ENCODE results near the gene ADCY2. TPM values are rescaled to one million over a fixed set of nuclear protein-coding genes. Genes with fewer than 3 reads are reported as not detected.
A peak's percentile ranks its signal among the peaks of the same experiment; 100 is the strongest.

ADCY2 gene
- total and polyA plus RNA-seq, 2 experiments from 2014 or later = 23.8 to 74.9 TPM

GRCh38 chr5:7539571-7539970, 143.6 kb downstream of the ADCY2 start (continued):
- TF ChIP-seq, protein P1, sequence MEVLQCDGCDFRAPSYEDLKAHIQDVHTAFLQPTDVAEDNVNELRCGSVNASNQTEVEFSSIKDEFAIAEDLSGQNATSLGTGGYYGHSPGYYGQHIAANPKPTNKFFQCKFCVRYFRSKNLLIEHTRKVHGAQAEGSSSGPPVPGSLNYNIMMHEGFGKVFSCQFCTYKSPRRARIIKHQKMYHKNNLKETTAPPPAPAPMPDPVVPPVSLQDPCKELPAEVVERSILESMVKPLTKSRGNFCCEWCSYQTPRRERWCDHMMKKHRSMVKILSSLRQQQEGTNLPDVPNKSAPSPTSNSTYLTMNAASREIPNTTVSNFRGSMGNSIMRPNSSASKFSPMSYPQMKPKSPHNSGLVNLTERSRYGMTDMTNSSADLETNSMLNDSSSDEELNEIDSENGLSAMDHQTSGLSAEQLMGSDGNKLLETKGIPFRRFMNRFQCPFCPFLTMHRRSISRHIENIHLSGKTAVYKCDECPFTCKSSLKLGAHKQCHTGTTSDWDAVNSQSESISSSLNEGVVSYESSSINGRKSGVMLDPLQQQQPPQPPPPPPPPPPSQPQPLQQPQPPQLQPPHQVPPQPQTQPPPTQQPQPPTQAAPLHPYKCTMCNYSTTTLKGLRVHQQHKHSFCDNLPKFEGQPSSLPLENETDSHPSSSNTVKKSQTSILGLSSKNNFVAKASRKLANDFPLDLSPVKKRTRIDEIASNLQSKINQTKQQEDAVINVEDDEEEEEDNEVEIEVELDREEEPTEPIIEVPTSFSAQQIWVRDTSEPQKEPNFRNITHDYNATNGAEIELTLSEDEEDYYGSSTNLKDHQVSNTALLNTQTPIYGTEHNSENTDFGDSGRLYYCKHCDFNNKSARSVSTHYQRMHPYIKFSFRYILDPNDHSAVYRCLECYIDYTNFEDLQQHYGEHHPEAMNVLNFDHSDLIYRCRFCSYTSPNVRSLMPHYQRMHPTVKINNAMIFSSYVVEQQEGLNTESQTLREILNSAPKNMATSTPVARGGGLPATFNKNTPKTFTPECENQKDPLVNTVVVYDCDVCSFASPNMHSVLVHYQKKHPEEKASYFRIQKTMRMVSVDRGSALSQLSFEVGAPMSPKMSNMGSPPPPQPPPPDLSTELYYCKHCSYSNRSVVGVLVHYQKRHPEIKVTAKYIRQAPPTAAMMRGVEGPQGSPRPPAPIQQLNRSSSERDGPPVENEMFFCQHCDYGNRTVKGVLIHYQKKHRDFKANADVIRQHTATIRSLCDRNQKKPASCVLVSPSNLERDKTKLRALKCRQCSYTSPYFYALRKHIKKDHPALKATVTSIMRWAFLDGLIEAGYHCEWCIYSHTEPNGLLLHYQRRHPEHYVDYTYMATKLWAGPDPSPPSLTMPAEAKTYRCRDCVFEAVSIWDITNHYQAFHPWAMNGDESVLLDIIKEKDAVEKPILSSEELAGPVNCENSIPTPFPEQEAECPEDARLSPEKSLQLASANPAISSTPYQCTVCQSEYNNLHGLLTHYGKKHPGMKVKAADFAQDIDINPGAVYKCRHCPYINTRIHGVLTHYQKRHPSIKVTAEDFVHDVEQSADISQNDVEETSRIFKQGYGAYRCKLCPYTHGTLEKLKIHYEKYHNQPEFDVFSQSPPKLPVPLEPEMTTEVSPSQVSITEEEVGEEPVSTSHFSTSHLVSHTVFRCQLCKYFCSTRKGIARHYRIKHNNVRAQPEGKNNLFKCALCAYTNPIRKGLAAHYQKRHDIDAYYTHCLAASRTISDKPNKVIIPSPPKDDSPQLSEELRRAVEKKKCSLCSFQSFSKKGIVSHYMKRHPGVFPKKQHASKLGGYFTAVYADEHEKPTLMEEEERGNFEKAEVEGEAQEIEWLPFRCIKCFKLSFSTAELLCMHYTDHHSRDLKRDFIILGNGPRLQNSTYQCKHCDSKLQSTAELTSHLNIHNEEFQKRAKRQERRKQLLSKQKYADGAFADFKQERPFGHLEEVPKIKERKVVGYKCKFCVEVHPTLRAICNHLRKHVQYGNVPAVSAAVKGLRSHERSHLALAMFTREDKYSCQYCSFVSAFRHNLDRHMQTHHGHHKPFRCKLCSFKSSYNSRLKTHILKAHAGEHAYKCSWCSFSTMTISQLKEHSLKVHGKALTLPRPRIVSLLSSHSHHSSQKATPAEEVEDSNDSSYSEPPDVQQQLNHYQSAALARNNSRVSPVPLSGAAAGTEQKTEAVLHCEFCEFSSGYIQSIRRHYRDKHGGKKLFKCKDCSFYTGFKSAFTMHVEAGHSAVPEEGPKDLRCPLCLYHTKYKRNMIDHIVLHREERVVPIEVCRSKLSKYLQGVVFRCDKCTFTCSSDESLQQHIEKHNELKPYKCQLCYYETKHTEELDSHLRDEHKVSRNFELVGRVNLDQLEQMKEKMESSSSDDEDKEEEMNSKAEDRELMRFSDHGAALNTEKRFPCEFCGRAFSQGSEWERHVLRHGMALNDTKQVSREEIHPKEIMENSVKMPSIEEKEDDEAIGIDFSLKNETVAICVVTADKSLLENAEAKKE (CRISPR knock-in tag; IDR thresholded peaks at IDR 0.05) = no peak

GRCh38 chr5:7540736-7541485, 145.0 kb downstream of the ADCY2 start:
- H3K36me3 Mint-ChIP-seq (ENCODE audit: low read depth) = peaks cover 18% of the 10 kb centered on the region
- H3K27ac Mint-ChIP-seq = peak overlapping the region; percentile 46
- Histone ChIP-seq H3K4me1 (ENCODE audit: insufficient read depth) (peaks cover 26% of the 10 kb centered on the region), H3K79me2 (replicated peaks; ENCODE audit: insufficient read depth) (peaks cover 65% of the 10 kb centered on the region), H3F3A (replicated peaks; ENCODE audit: low read depth) (no peaks in the 10 kb centered on the region), H3K27ac (ENCODE audit: low read depth) (no peak overlapping the region; the same call in 1 of the 2 replicates), H3K27me3 (ENCODE audit: insufficient read depth) (no peaks in the 10 kb centered on the region), H3K36me3 (ENCODE audit: insufficient read depth) (no peaks in the 10 kb centered on the region), H4K20me1 (replicated peaks; ENCODE audit: insufficient read depth) (peaks cover 17% of the 10 kb centered on the region; the same call in 1 of the 2 replicates), H2AFZ (no peak overlapping the region), H3K4me3 (no peak overlapping the region), H3K9me2 (ENCODE audit: insufficient read depth) (0 out of 2 replicates have a peak, but pooled peaks cover 8% of the 10 kb centered on the region), H3K4me2 (peak overlapping the region; percentile 45; the same call in 1 of the 2 replicates)
- peaks cover 2% of the 10 kb centered on the region for H3K27me3 Mint-ChIP-seq (ENCODE audit: insufficient read depth, low read depth, poor library complexity)
- H3K4me1 Mint-ChIP-seq = peaks cover 32% of the 10 kb centered on the region
- TF ChIP-seq NANOG (IDR thresholded peaks at IDR 0.05; ENCODE audit: borderline replicate concordance) = no peak
- H3K4me3 Mint-ChIP-seq = no peak overlapping the region
- ATAC-seq = no peak
- DNase-seq (ENCODE audit: low spot score) = no peak
- H3K9me3 Mint-ChIP-seq = no peaks in the 10 kb centered on the region

- Mint-ChIP-seq H3K4me3 (no peak overlapping the region), H3K36me3 (ENCODE audit: low read depth) (peaks cover 18% of the 10 kb centered on the region), H3K27ac (no peak overlapping the region), H3K4me1 (peaks cover 32% of the 10 kb centered on the region), H3K9me3 (no peaks in the 10 kb centered on the region), H3K27me3 (ENCODE audit: insufficient read depth, low read depth, poor library complexity) (peaks cover 2% of the 10 kb centered on the region)
- H3K9me2 ChIP-seq (ENCODE audit: insufficient read depth) = 0 out of 2 replicates have a peak, but pooled peaks cover 8% of the 10 kb centered on the region
- no peak overlapping the region for H3K4me2 ChIP-seq
- ATAC-seq (no peak), DNase-seq (ENCODE audit: low spot score) (no peak)
- H3K27me3 ChIP-seq (ENCODE audit: insufficient read depth) = no peaks in the 10 kb centered on the region
- H3K79me2 ChIP-seq (replicated peaks; ENCODE audit: insufficient read depth) = peaks cover 63% of the 10 kb centered on the region
- no peak overlapping the region for H3K4me3 ChIP-seq
- no peak overlapping the region for H2AFZ ChIP-seq
- peaks cover 20% of the 10 kb centered on the region for H4K20me1 ChIP-seq (replicated peaks; ENCODE audit: insufficient read depth)
- H3K36me3 ChIP-seq (ENCODE audit: insufficient read depth) = no peaks in the 10 kb centered on the region; the same call in 1 of the 2 replicates
- H3K27ac ChIP-seq (ENCODE audit: low read depth) = no peak overlapping the region
- peaks cover 26% of the 10 kb centered on the region for H3K4me1 ChIP-seq (ENCODE audit: insufficient read depth)
- no peaks in the 10 kb centered on the region for H3F3A ChIP-seq (replicated peaks; ENCODE audit: low read depth)
- TF ChIP-seq POLR2AphosphoS5 (IDR thresholded peaks at IDR 0.05; ENCODE audit: low read depth) = no peak
- no peak for TF ChIP-seq REST (IDR thresholded peaks at IDR 0.05; ENCODE audit: unreplicated experiment)
- no peak for TF ChIP-seq ZNF331 (CRISPR knock-in tag; IDR thresholded peaks at IDR 0.05; ENCODE audit: low read depth)
- no peak for TF ChIP-seq ZNF114 (CRISPR knock-in tag; IDR thresholded peaks at IDR 0.05)
- TF ChIP-seq ETS1 (IDR thresholded peaks at IDR 0.05) = no peak
These were observed 146.0 kb downstream of the ADCY2 start for GRCh38 chr5:7541898-7542297.

All from GM23338 (cell line).